Transverse colon (tissue), 4 donors: Measurements from ENCODE around the gene IP6K3. TPM values are rescaled to one million over a fixed set of nuclear protein-coding genes. Genes with fewer than 3 reads are reported as not detected.

Source experiments
- DNase-seq: peaks from one replicate; pipeline ENCODE4 v3.0.0-alpha.2; 2019
- H3K27ac ChIP-seq, 4 donors: fragments of 200-600 bp; sonication (generic); 2 replicates each; pipeline ENCODE4 v1.5.1; 2016 to 2018; ENCODE audit warnings: inconsistent platforms in 4 of 4
- H3K27me3 ChIP-seq: fragments of 200-600 bp; sonication (generic); 2 replicates; pipeline ENCODE4 v1.5.1; 2017; ENCODE audit warnings: inconsistent platforms
- H3K36me3 ChIP-seq, 4 donors: fragments of 200-600 bp; sonication (generic); 2 replicates each; pipeline ENCODE4 v1.5.1; 2017 to 2019; ENCODE audit warnings: inconsistent platforms in 4 of 4
- H3K4me1 ChIP-seq, 4 donors: fragments of 200-600 bp; sonication (generic); 2 replicates each; pipeline ENCODE4 v1.5.1; 2017 to 2020; ENCODE audit warnings: inconsistent platforms in 4 of 4
- H3K4me3 ChIP-seq, 4 donors: fragments of 200-600 bp; sonication (generic); 1 replicate in 1 of 4; 2 replicates in 3 of 4; pipeline versions ENCODE4 v1.5.1 to v1.6.1; 2017 to 2019; ENCODE audit warnings: inconsistent platforms in 4 of 4
- H3K9me3 ChIP-seq, 2 donors: fragments of 200-600 bp; sonication (generic); 2 replicates each; pipeline ENCODE4 v1.5.1; 2017 to 2019; ENCODE audit warnings: inconsistent platforms in 2 of 2
- EP300 ChIP-seq: sonication (generic); formaldehyde crosslinking; IDR thresholded peaks from one replicate; pipeline ENCODE4 v1.6.1; 2017; ENCODE audit warnings: antibody characterized with exemption, low read depth
- POLR2A ChIP-seq: fragments of 450-650 bp; IDR thresholded peaks from one replicate; pipeline ENCODE4 v1.6.1; 2016; ENCODE audit warnings: antibody characterized with exemption, mild to moderate bottlenecking, moderate library complexity
- POLR2AphosphoS5 ChIP-seq, 3 donors: sonication (generic); formaldehyde crosslinking; IDR thresholded peaks; one replicate each; pipeline ENCODE4 v1.6.1; 2016; ENCODE audit warnings: antibody characterized with exemption in 3 of 3
- WGBS, 2 donors: methylation state at CpG; one replicate each; pipeline ENCODE4 v1.1.5; 2018; ENCODE audit warnings: low coverage in 1 of 2; 5-methylcytosine and 5-hydroxymethylcytosine counted together
- in situ Hi-C, 4 donors: fragments of 200-750 bp; cut with MboI; loops; one replicate each; pipeline versions ENCODE4 v1.15.0 to v1.15.1; 2017; ENCODE audit warnings: low sequenced_read_pairs in 3 of 4, low pct_ligation_motif_present in 1 of 4, low pct_unique_long_range_greater_than_20kb in 1 of 4
- intact Hi-C: fragments of 100-400 bp; cut with DNase I; formaldehyde crosslinking; loops from one replicate; pipeline ENCODE4 v1.15.1; 2023; ENCODE audit warnings: low total_unique reads
- total RNA-seq, 4 donors: library from RNA; depleted of rRNA; stranded (reverse); fragments of >200 nt; gene quantifications; one replicate each; pipeline ENCODE4 v1.1.0, GENCODE V29; 2016
- TF ChIP-seq, protein P1 (sequence below), 5 experiments: fragments of 200-600 bp in 3 of 5; fragments of 450-650 bp in 2 of 5; sonication (generic) in 3 of 5; IDR thresholded peaks; 1 replicate in 2 of 5; 2 replicates in 3 of 5; pipeline ENCODE4 v1.5.1; 2016 to 2017; ENCODE audit warnings: antibody characterized with exemption in 5 of 5, inconsistent platforms in 3 of 5, mild to moderate bottlenecking in 2 of 5, moderate library complexity in 1 of 5

The IP6K3 gene
- total RNA-seq, 4 donors from 2014 or later = 1.00 to 2.9 (median 1.9) TPM; not detected in 1

DNA sequence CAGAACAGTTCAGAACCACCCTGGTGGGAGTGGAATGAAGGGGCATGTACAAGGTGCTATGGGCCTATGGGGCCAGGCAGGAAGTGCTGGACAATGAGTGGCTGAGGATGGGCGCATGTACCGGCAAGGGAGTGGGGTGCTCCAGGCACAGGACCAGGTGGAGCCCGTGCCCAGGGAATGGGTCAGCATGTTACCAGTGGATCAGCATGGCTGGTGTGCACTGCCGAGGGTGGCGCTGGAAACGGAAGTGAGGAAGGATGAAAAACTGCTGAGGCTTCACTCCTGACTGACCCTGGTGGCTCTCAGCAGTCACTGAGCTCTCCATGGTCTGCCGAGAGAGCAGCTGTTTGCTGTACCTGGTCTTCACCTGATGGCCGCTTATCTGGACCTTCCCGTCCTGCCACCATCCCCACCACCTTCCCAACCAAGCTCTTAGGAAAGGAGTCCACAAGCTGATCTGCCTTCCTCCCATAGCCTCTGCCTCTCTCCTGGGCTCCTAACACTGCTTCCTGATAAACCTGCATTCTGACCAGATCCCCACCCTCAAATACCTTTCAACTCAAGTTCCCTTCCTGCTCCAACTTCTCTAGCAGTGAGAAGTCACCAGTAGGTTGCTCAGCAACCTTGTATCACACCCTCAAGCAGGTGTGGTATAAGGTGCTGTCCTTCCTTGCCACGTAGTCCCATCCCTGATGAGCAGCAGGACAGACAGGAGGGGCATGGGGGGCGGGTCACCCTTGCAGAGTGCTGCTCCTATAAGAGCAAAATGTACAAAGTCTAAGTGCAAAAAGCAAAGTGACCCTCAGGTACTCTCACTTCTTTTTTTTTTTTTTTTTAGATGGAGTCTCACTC is 42.3 kb downstream of the IP6K3 start:
- TF ChIP-seq, protein P1, sequence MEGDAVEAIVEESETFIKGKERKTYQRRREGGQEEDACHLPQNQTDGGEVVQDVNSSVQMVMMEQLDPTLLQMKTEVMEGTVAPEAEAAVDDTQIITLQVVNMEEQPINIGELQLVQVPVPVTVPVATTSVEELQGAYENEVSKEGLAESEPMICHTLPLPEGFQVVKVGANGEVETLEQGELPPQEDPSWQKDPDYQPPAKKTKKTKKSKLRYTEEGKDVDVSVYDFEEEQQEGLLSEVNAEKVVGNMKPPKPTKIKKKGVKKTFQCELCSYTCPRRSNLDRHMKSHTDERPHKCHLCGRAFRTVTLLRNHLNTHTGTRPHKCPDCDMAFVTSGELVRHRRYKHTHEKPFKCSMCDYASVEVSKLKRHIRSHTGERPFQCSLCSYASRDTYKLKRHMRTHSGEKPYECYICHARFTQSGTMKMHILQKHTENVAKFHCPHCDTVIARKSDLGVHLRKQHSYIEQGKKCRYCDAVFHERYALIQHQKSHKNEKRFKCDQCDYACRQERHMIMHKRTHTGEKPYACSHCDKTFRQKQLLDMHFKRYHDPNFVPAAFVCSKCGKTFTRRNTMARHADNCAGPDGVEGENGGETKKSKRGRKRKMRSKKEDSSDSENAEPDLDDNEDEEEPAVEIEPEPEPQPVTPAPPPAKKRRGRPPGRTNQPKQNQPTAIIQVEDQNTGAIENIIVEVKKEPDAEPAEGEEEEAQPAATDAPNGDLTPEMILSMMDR (IDR thresholded peaks at IDR 0.05) = no peak
- no peak for TF ChIP-seq POLR2A
- TF ChIP-seq EP300 = no peak
- no peak for TF ChIP-seq POLR2AphosphoS5 (IDR thresholded peaks at IDR 0.05)
- Histone ChIP-seq H3K27ac (no peak overlapping the region), H3K27me3 (no peaks in the 10 kb centered on the region), H3K36me3 (no peaks in the 10 kb centered on the region), H3K4me1 (peaks cover 0 to 3% (median 0%) of the 10 kb centered on the region in 4 donors), H3K4me3 (no peak overlapping the region), H3K9me3 (no peaks in the 10 kb centered on the region)
- in situ Hi-C loops = loop anchor here in 3 of 4 donors (5.0 to 10.0 kb wide), 2 partner anchors 117 to 120 kb away; partner anchors contain the start of gene BAK1 (in 1 of the 3)
- 93 to 100% methylated on average over 1 to 11 of the region's 11 CpGs for WGBS, 2 donors
- intact Hi-C loops = loop anchor here (5.0 kb wide), 1 partner anchor 117 kb away; no protein-coding TSS in a partner anchor
- DNase-seq = no peak

DNA sequence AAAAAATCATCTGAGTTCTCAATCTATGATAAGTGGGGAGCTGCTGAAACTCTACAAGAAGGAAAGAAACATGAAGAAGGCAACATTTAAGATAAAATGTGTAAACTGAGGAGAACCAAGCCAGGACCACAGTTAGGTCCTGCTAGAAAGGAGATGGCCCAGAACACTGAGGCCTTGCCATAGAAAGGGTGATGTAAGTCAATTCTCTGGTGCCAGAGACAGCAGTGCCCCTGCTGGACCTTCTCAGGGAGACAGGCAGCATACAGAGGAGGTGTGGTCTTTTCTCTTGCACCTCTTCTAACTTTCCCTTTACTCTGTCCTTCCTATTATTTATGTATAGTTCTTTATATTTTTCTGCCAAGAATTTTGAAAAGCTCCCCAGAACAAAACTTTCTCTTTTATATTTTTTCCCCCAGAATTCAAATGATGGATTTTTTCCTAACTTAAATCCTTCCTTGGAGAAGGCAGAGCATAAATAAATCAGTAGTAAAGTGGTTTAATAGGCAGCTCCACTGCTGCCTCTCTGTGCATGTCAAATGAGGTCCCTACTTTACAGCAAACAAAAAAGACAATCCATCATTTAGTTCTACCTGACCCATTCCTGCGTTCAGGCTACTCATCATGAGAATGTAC is 44.2 kb downstream of the IP6K3 start:
- TF ChIP-seq, protein P1 (IDR thresholded peaks at IDR 0.05) = peak; percentile 41 to 64 (median 55)
- TF ChIP-seq EP300 = no peak
- no peaks in the 10 kb centered on the region for H3K27me3 ChIP-seq
- no peaks in the 10 kb centered on the region for H3K9me3 ChIP-seq
- H3K4me1 ChIP-seq = peaks cover 0 to 3% (median 0%) of the 10 kb centered on the region in 4 donors
- no peak overlapping the region for H3K27ac ChIP-seq
- intact Hi-C loops (loop anchor here (5.0 kb wide), 1 partner anchor 115 kb away; no protein-coding TSS in a partner anchor), in situ Hi-C loops (loop anchor here in 3 of 4 donors (5.0 to 10.0 kb wide), 2 partner anchors 115 to 118 kb away; partner anchors contain the start of gene BAK1 (in 1 of the 3))
- peak; percentile 43 for DNase-seq
- peaks cover 0 to 7% (median 0%) of the 10 kb centered on the region in 4 donors for H3K36me3 ChIP-seq
- WGBS, 2 donors = 67 to 80% methylated on average over 1 of the region's 1 CpG
- H3K4me3 ChIP-seq = no peak overlapping the region

DNA sequence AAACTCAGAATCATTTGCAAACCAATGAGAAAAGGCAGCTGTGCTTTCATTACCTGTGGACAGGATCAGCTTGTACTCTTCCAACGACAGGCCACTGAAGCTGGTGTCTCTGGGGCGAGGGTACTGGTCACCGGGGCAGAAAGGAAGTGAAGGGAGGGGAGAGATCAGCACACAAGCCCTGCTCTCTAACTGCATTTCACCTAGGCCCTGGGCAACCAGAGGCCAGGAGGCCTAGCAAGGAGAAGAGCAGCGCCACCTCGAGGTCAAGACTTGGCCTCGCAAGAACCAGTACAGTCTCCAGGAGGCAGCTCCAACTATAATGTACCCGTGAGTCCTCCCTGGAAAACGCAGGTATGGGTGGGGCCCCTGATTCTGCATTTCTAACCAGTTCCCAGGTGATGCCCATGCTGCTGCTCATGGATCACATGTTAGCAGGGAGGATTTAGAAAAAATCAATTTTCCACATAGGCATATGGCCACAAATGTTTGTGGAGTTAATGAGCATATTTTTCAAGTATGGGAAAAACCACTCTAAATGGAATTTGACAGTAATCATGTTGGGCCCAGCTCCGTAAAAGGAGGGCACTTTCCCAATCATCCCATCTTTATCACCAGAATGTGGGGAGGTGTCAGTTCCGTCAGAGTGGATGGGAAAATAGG is 46.2 kb downstream of the IP6K3 start:
- WGBS, 2 donors = 51 to 80% methylated on average over 2 to 10 of the region's 10 CpGs
- Histone ChIP-seq H3K9me3 (no peaks in the 10 kb centered on the region), H3K36me3 (peaks cover 0 to 7% (median 0%) of the 10 kb centered on the region in 4 donors), H3K27me3 (no peaks in the 10 kb centered on the region), H3K27ac (peak overlapping the region in 1 of 4 donors; percentile 16), H3K4me3 (no peak overlapping the region), H3K4me1 (peaks cover 0 to 12% (median 0%) of the 10 kb centered on the region in 4 donors)
- in situ Hi-C loops (loop anchor here in 3 of 4 donors (5.0 to 10.0 kb wide), 2 partner anchors 113 to 116 kb away; partner anchors contain the start of gene BAK1 (in 1 of the 3)), intact Hi-C loops (loop anchor here (5.0 kb wide), 1 partner anchor 113 kb away; no protein-coding TSS in a partner anchor)
- TF ChIP-seq EP300 (no peak), POLR2AphosphoS5 (IDR thresholded peaks at IDR 0.05) (no peak), POLR2A (no peak)
- TF ChIP-seq, protein P1 (IDR thresholded peaks at IDR 0.05) = peak; percentile 56 to 75 (median 74)
- peak; percentile 84 for DNase-seq
